HepG2 (cell line): ENCODE measurements around the gene TAF13. TPM values are rescaled to one million over a fixed set of nuclear protein-coding genes. Genes with fewer than 3 reads are reported as not detected.
A peak's percentile ranks its signal among the peaks of the same experiment; 100 is the strongest.

Source experiments
- ATAC-seq: fragments of 200-7000 bp; cut with Tn5 transposase; 3 replicates; pipeline ENCODE4 v1.9.1; 2020; ENCODE audit warnings: mild to moderate bottlenecking, moderate library complexity
- Bru-seq: library from RNA; stranded (reverse); fragments of 400-500 nt; gene quantifications from one replicate; lab custom pipeline; 2021; lab: Mats Ljungman, UMichigan
- BruChase-seq, 2 experiments: library from RNA; stranded (reverse); fragments of 400-500 nt; gene quantifications; one replicate each; lab custom pipeline; 2021; lab: Mats Ljungman, UMichigan
- BruUV-seq: library from RNA; stranded (reverse); fragments of 400-500 nt; replicated peaks from 2 replicates; lab custom pipeline; 2021; lab: Mats Ljungman, UMichigan
- CTCF ChIA-PET: fragments of 300-600 bp; formaldehyde crosslinking; extraction: SDS; loops from one replicate; lab custom pipeline; 2021; ENCODE audit warnings: low total read pairs, inconsistent platforms, low intra/inter-chr PET ratio; lab: Yijun Ruan, JAX
- POLR2A ChIA-PET: fragments of 350-600 bp; sonication (Branson Sonifier 250); formaldehyde crosslinking; loops from one replicate; lab custom pipeline; 2020; ENCODE audit warnings: antibody characterized with exemption, inconsistent platforms; lab: Yijun Ruan, JAX
- DNase-seq: peaks from one replicate; pipeline ENCODE4 v3.0.0-alpha.2; 2015; ENCODE audit warnings: low spot score
- FAIRE-seq: peaks from 3 replicates; lab custom pipeline; 2011; peaks lifted over from hg19 to GRCh38; lab: Jason Lieb, UNC
- H2AFZ ChIP-seq: one replicate; pipeline ENCODE4 v1.6.1; 2011; ENCODE audit warnings: low read length, inconsistent platforms
- H3K27ac ChIP-seq: fragments of 300-600 bp; 3 replicates; pipeline ENCODE4 v1.8.0; 2011; ENCODE audit warnings: mixed run types, mild to moderate bottlenecking, mixed read lengths, low read length, inconsistent platforms; ENCODE audit not compliant: insufficient read depth; ENCODE audit errors: extremely low read length
- H3K27me3 ChIP-seq, 2 experiments: fragments of 200-600 bp in 1 of 2; 2 replicates in 1 of 2; 3 replicates in 1 of 2; pipeline versions ENCODE4 v1.6.0 to v1.8.0; 2011; ENCODE audit warnings: low read length in 2 of 2, mild to moderate bottlenecking in 2 of 2, moderate library complexity in 2 of 2, inconsistent platforms in 1 of 2; ENCODE audit not compliant: insufficient read depth in 2 of 2, control insufficient read depth in 1 of 2
- H3K36me3 ChIP-seq, 2 experiments: fragments of 200-600 bp in 1 of 2; replicated peaks in 1 of 2; 2 replicates in 1 of 2; 3 replicates in 1 of 2; pipeline versions ENCODE4 v1.5.1 to v1.8.0; 2011; ENCODE audit warnings: low read length in 2 of 2, inconsistent platforms in 1 of 2; ENCODE audit not compliant: insufficient read depth in 2 of 2, control insufficient read depth in 1 of 2
- H3K4me1 ChIP-seq: 2 replicates; pipeline ENCODE4 v1.5.1; 2012; ENCODE audit warnings: low read length, inconsistent platforms; ENCODE audit not compliant: insufficient read depth
- H3K4me2 ChIP-seq: 2 replicates; pipeline ENCODE4 v1.6.0; 2011; ENCODE audit warnings: low read depth, low read length, inconsistent platforms
- H3K4me3 ChIP-seq, 3 experiments: fragments of 200-600 bp in 1 of 3; sonication (generic), shearing (Covaris generic) in 1 of 3; replicated peaks in 1 of 3; 2 replicates each; pipeline ENCODE4 v1.5.1; 2011 to 2016; ENCODE audit warnings: low read length in 3 of 3, inconsistent platforms in 2 of 3, low read depth in 2 of 3, mild to moderate bottlenecking in 2 of 3, control low read depth in 1 of 3, mixed read lengths in 1 of 3; ENCODE audit not compliant: insufficient read depth in 1 of 3
- H3K79me2 ChIP-seq: one replicate; pipeline ENCODE4 v1.6.1; 2011; ENCODE audit warnings: low read length, inconsistent platforms; ENCODE audit not compliant: insufficient read depth
- H3K9ac ChIP-seq: 2 replicates; pipeline ENCODE4 v1.6.0; 2011; ENCODE audit warnings: mild to moderate bottlenecking, low read depth, low read length, inconsistent platforms; ENCODE audit not compliant: insufficient read depth
- H3K9me3 ChIP-seq: 2 replicates; pipeline ENCODE4 v1.5.1; 2012; ENCODE audit warnings: mild to moderate bottlenecking, low read length
- H4K20me1 ChIP-seq: 2 replicates; pipeline ENCODE4 v1.6.0; 2011; ENCODE audit warnings: inconsistent platforms, mild to moderate bottlenecking, low read length, moderate library complexity; ENCODE audit not compliant: insufficient read depth
- CBX1 ChIP-seq: IDR thresholded peaks from one replicate; pipeline ENCODE4 v1.6.1; 2016; ENCODE audit warnings: antibody characterized with exemption, low read depth
- ELF1 ChIP-seq: sonication (generic); formaldehyde crosslinking; IDR thresholded peaks from 2 replicates; pipeline ENCODE4 v1.4.0; 2020; ENCODE audit warnings: missing genetic modification reagents
- KDM5A ChIP-seq: fragments of 200-600 bp; sonication (generic); IDR thresholded peaks from 2 replicates; pipeline ENCODE4 v1.7.0; 2018; ENCODE audit warnings: antibody characterized with exemption, mild to moderate bottlenecking, low read length, borderline replicate concordance
- NFYB ChIP-seq: sonication (generic); formaldehyde crosslinking; IDR thresholded peaks from 2 replicates; pipeline ENCODE4 v1.4.0; 2020; ENCODE audit warnings: missing genetic modification reagents
- POLR2AphosphoS5 ChIP-seq: IDR thresholded peaks from 2 replicates; pipeline ENCODE4 v1.6.1; 2012; ENCODE audit warnings: low read depth, low read length
- RXRB ChIP-seq: IDR thresholded peaks from 2 replicates; pipeline ENCODE4 v1.6.1; 2016; ENCODE audit warnings: borderline replicate concordance, missing genetic modification reagents, missing compliant biosample characterization
- SALL1 ChIP-seq: sonication (generic); formaldehyde crosslinking; IDR thresholded peaks from 2 replicates; pipeline ENCODE4 v1.8.0; 2022; ENCODE audit warnings: mild to moderate bottlenecking, missing genetic modification reagents
- SATB2 ChIP-seq: sonication (generic); formaldehyde crosslinking; IDR thresholded peaks from 2 replicates; pipeline ENCODE4 v1.5.0; 2020; ENCODE audit warnings: missing genetic modification reagents
- SP4 ChIP-seq: sonication (generic); formaldehyde crosslinking; IDR thresholded peaks from 2 replicates; pipeline ENCODE4 v1.8.1; 2023; ENCODE audit warnings: mild to moderate bottlenecking, missing genetic modification reagents
- STAT5B ChIP-seq: sonication (generic); formaldehyde crosslinking; IDR thresholded peaks from 2 replicates; pipeline ENCODE4 v1.4.0; 2020; ENCODE audit warnings: missing genetic modification reagents
- ZNF792 ChIP-seq: IDR thresholded peaks from 2 replicates; pipeline ENCODE4 v1.6.1; 2016
- WGBS: methylation state at CpG from one replicate; pipeline ENCODE4 v1.1.6; 2017; ENCODE audit warnings: low lambda C conversion rate; 5-methylcytosine and 5-hydroxymethylcytosine counted together
- in situ Hi-C: cut with HindIII; loops from 2 replicates; pipeline ENCODE4 v1.10.0; 2017; ENCODE audit warnings: low pct_unique_long_range_greater_than_20kb; ENCODE audit not compliant: extremely low pct_ligation_motif_present
- intact Hi-C: fragments of 100-400 bp; cut with micrococcal nuclease; formaldehyde crosslinking; loops from one replicate; pipeline ENCODE4 v1.10.0; 2022; ENCODE audit not compliant: unreplicated experiment
- long read RNA-seq, 2 experiments: library from RNA in 1 of 2; library from polyadenylated mRNA in 1 of 2; stranded (forward) in 1 of 2; unstranded in 1 of 2; transcript quantifications; one replicate each; pipeline ENCODE4 v2.0.0, GENCODE V29; 2019 to 2022
- polyA minus RNA-seq, 3 experiments: library from RNA; depleted of rRNA, polyadenylated mRNA; stranded (reverse); fragments of >200 nt; gene quantifications; 2 replicates each; pipeline ENCODE4 v1.2.3, GENCODE V29; 2011; ENCODE audit warnings: low replicate concordance in 1 of 3
- polyA plus RNA-seq, 8 experiments: library from polyadenylated mRNA; depleted of rRNA in 3 of 8; stranded (reverse) in 7 of 8; unstranded in 1 of 8; fragments of >200 nt; fragmentation: Illumina TruSeq in 4 of 8; extraction: Trizol in 4 of 8; gene quantifications; 2 replicates each; pipeline versions ENCODE4 v1.2.1 to v1.2.3, GENCODE V29; 2011 to 2016; ENCODE audit warnings: low read depth in 4 of 8, missing spikeins in 1 of 8, mixed read lengths in 1 of 8; ENCODE audit not compliant: insufficient read depth in 1 of 8
- total RNA-seq, 5 experiments: library from RNA; depleted of rRNA; stranded (reverse); fragments of >200 nt; fragmentation: Illumina TruSeq; extraction: Trizol; gene quantifications; 2 replicates each; pipeline ENCODE4 v1.2.3, GENCODE V29; 2016; ENCODE audit warnings: low read depth in 1 of 5
- TF ChIP-seq, protein P1 (sequence below): sonication (generic); formaldehyde crosslinking; IDR thresholded peaks from 2 replicates; pipeline ENCODE4 v1.4.0; 2020; ENCODE audit warnings: missing genetic modification reagents, borderline replicate concordance
- TF ChIP-seq, protein P2 (sequence below): sonication (generic); formaldehyde crosslinking; IDR thresholded peaks from 2 replicates; pipeline ENCODE4 v1.5.0; 2020; ENCODE audit warnings: missing genetic modification reagents, mild to moderate bottlenecking, borderline replicate concordance

The TAF13 gene, protein sequence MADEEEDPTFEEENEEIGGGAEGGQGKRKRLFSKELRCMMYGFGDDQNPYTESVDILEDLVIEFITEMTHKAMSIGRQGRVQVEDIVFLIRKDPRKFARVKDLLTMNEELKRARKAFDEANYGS
- total RNA-seq (2016; rRNA removed; fragmentation: Illumina TruSeq; extraction: Trizol), result 36.3 and 62.1 TPM in 2 replicates
- total RNA-seq (2016; cell fraction: cytosol; rRNA removed; fragmentation: Illumina TruSeq; extraction: Trizol; ENCODE audit: low read depth), result 9.0 and 10.1 TPM in 2 replicates
- 40.2 and 62.3 TPM in 2 replicates for total RNA-seq (2016; cell fraction: insoluble cytoplasmic fraction; rRNA removed; fragmentation: Illumina TruSeq; extraction: Trizol)
- 28.6 and 37.3 TPM in 2 replicates for total RNA-seq (2016; cell fraction: membrane; rRNA removed; fragmentation: Illumina TruSeq; extraction: Trizol)
- 15.9 and 16.8 TPM in 2 replicates for total RNA-seq (2016; cell fraction: nucleus; rRNA removed; fragmentation: Illumina TruSeq; extraction: Trizol)
- polyA plus RNA-seq (2011; rRNA removed), result 8.6 and 11.5 TPM in 2 replicates
- polyA plus RNA-seq (2011; cell fraction: cytosol; rRNA removed), result 2.9 and 5.7 TPM in 2 replicates
- polyA plus RNA-seq (2011; cell fraction: nucleus; rRNA removed), result 1.1 and 2.3 TPM in 2 replicates
- 17.4 and 25.3 TPM in 2 replicates for polyA plus RNA-seq (2012)
- polyA plus RNA-seq (2016; cell fraction: cytosol; fragmentation: Illumina TruSeq; extraction: Trizol; ENCODE audit: low read depth), result 9.4 and 9.5 TPM in 2 replicates
- 69.4 and 70.2 TPM in 2 replicates for polyA plus RNA-seq (2016; cell fraction: insoluble cytoplasmic fraction; fragmentation: Illumina TruSeq; extraction: Trizol; ENCODE audit: low read depth)
- 26.1 and 31.2 TPM in 2 replicates for polyA plus RNA-seq (2016; cell fraction: membrane; fragmentation: Illumina TruSeq; extraction: Trizol; ENCODE audit: low read depth)
- 29.1 and 33.5 TPM in 2 replicates for polyA plus RNA-seq (2016; cell fraction: nucleus; fragmentation: Illumina TruSeq; extraction: Trizol; ENCODE audit: insufficient read depth, low read depth)
- polyA minus RNA-seq (2011; rRNA and poly(A)+ RNA removed; ENCODE audit: low replicate concordance), result 2.6 and 6.6 TPM in 2 replicates
- 10.6 and 12.0 TPM in 2 replicates for polyA minus RNA-seq (2011; cell fraction: cytosol; rRNA and poly(A)+ RNA removed)
- polyA minus RNA-seq (2011; cell fraction: nucleus; rRNA and poly(A)+ RNA removed), result 5.9 and 7.8 TPM in 2 replicates
- percentile 77 among the genes with signal in this experiment for Bru-seq, nascent RNA
- BruChase-seq, experiment 1, labeled RNA remaining after a 6-hour chase, result percentile 91 among the genes with signal in this experiment
- BruChase-seq, experiment 2, labeled RNA remaining after a 2-hour chase, result percentile 83 among the genes with signal in this experiment
- long read RNA-seq, experiment 1, partial matches to known transcripts, result 0 of 10 reads
- long read RNA-seq, experiment 1, other reads (novel, unspliced or antisense), result 10 of 10 reads
- long read RNA-seq, experiment 2, partial matches to known transcripts, result 0 of 25 reads
- long read RNA-seq, experiment 2, other reads (novel, unspliced or antisense), result 23 of 25 reads

DNA sequence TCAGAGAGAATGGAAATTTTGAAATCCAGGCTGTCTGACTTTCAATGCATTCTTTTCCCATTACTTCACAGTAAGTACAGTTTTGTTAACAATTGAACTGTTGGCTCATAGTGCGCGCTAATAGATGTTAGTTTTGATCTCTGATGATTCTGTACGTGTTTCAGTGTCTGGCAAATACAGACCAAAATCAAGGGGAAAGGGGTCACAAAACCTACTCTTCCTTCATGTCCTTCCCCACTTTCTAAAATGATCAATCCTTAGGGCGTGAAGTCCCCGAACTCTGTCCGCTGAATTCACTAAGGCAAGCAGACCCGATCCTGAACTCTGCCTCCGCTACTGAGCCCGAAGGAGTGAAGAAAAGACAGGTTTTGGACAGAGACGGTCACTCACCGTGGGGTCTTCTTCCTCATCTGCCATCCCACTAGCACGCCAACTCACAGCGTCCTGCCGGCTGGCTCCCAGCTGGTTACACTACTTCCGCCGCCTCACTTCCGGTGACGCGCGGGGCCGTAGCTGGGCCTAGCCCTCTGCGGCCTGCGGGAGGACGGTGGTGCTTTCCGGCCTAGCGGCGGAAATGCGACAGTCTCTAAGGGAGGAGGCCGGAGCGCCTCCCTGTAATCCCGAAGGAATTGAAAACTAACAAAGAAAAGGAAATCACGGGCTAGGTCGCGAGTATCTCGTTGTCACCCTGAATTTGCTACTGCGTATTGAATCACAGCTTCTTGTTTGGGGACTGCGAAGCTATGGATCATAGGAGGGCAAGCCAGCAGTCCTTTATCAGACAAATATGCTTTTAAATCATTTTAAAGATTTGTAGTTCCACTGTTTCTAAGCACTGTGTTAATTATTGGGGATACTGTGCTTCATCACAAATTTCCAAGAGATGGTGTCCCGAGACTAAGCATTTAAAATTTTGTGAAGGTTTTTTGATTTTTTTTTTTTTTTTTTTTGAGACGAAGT is at the start of gene TAF13:
TSS of gene TAF13 (minus strand) at position 473 of the 960 bp plus-strand sequence. CDS start at position 417, 56 bp downstream.
- FAIRE-seq, result peak; percentile 63
- Histone ChIP-seq H3K4me3 (peak within 1 kb of the TSS; percentile 67 to 90 (median 86)), H2AFZ (peak within 1 kb of the TSS; percentile 89), H3K9ac (peak within 1 kb of the TSS; percentile 98), H3K79me2 (peaks cover 14% of the 10 kb centered on the region), H3K9me3 (no peaks in the 10 kb centered on the region), H3K27me3 (no peaks in the 10 kb centered on the region; a peak in 2 of 5 replicates), H4K20me1 (no peaks in the 10 kb centered on the region), H3K4me2 (peak within 1 kb of the TSS; percentile 93), H3K4me1 (peaks cover 40% of the 10 kb centered on the region), H3K36me3 (no peaks in the 10 kb centered on the region; a peak in 1 of 5 replicates), H3K27ac (peak within 1 kb of the TSS; percentile 96)
- CTCF ChIA-PET, result interaction anchor here (1.3 kb wide), 1 partner anchor 13 kb away, joined by 4 read pairs; no protein-coding TSS in a partner anchor
- POLR2A ChIA-PET, result interaction anchor here (0.6 to 1.9 kb wide), 17 partner anchors 9 to 383 kb away, joined by 3 to 25 read pairs (median 3); partner anchors contain the start of genes CLCC1, SARS1, TMEM167B and WDR47
- TSS peak; percentile 94 for BruUV-seq
- in situ Hi-C loops (no loop called here), intact Hi-C loops (no loop called here)
- ATAC-seq, result peak; percentile 100
- DNase-seq, result peak; percentile 89
- WGBS, result under 1% methylated on average over 39 of the region's 39 CpGs
- TF ChIP-seq POLR2AphosphoS5, result peak; percentile 87
- TF ChIP-seq, protein P1, sequence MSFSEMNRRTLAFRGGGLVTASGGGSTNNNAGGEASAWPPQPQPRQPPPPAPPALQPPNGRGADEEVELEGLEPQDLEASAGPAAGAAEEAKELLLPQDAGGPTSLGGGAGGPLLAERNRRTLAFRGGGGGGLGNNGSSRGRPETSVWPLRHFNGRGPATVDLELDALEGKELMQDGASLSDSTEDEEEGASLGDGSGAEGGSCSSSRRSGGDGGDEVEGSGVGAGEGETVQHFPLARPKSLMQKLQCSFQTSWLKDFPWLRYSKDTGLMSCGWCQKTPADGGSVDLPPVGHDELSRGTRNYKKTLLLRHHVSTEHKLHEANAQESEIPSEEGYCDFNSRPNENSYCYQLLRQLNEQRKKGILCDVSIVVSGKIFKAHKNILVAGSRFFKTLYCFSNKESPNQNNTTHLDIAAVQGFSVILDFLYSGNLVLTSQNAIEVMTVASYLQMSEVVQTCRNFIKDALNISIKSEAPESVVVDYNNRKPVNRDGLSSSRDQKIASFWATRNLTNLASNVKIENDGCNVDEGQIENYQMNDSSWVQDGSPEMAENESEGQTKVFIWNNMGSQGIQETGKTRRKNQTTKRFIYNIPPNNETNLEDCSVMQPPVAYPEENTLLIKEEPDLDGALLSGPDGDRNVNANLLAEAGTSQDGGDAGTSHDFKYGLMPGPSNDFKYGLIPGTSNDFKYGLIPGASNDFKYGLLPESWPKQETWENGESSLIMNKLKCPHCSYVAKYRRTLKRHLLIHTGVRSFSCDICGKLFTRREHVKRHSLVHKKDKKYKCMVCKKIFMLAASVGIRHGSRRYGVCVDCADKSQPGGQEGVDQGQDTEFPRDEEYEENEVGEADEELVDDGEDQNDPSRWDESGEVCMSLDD (CRISPR knock-in tag), result no peak
- peak; percentile 20; the same call in 1 of the 2 replicates for TF ChIP-seq SP4 (CRISPR knock-in tag)
- peak; percentile 91 for TF ChIP-seq ELF1
- 0 out of 2 replicates have a peak, but pooled peaks have one; percentile 6 for TF ChIP-seq STAT5B (CRISPR knock-in tag)
- peak; percentile 70 for TF ChIP-seq CBX1
- TF ChIP-seq SATB2 (CRISPR knock-in tag), result no peak
- TF ChIP-seq SALL1 (CRISPR knock-in tag), result peak; percentile 92
- peak; percentile 80 for TF ChIP-seq KDM5A
- peak; percentile 85 for TF ChIP-seq ZNF792 (CRISPR knock-in tag)
- peak; percentile 72; the same call in 1 of the 2 replicates for TF ChIP-seq RXRB (CRISPR knock-in tag)
- TF ChIP-seq NFYB (CRISPR knock-in tag), result 0 out of 2 replicates have a peak, but pooled peaks have one; percentile 30
- TF ChIP-seq, protein P2, sequence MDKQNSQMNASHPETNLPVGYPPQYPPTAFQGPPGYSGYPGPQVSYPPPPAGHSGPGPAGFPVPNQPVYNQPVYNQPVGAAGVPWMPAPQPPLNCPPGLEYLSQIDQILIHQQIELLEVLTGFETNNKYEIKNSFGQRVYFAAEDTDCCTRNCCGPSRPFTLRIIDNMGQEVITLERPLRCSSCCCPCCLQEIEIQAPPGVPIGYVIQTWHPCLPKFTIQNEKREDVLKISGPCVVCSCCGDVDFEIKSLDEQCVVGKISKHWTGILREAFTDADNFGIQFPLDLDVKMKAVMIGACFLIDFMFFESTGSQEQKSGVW, result peak; percentile 89; the same call in 1 of the 2 replicates
